KMS-11 (cell line): ENCODE data around the gene SEC14L6.

Experiments used
- H2AFZ ChIP-seq: fragments of 200-600 bp; sonication (generic); 2 replicates; pipeline ENCODE4 v1.6.1; 2016; ENCODE audit warnings: antibody characterized with exemption, mixed run types, low read depth
- H3K27ac ChIP-seq: fragments of 200-600 bp; sonication (generic); 2 replicates; pipeline ENCODE4 v1.6.1; 2016; ENCODE audit warnings: mild to moderate bottlenecking, mixed run types
- H3K27me3 ChIP-seq: fragments of 200-600 bp; sonication (generic); 2 replicates; pipeline ENCODE4 v1.6.1; 2017; ENCODE audit warnings: mild to moderate bottlenecking, low read depth, mixed run types, moderate library complexity; ENCODE audit not compliant: insufficient read depth
- H3K36me3 ChIP-seq: fragments of 200-600 bp; sonication (generic); 2 replicates; pipeline ENCODE4 v1.6.1; 2017; ENCODE audit warnings: mild to moderate bottlenecking, mixed run types; ENCODE audit not compliant: insufficient read depth
- H3K4me1 ChIP-seq: fragments of 200-600 bp; sonication (generic); 2 replicates; pipeline ENCODE4 v1.6.1; 2016; ENCODE audit warnings: mild to moderate bottlenecking, low read depth, mixed run types; ENCODE audit not compliant: poor library complexity, severe bottlenecking
- H3K4me2 ChIP-seq: fragments of 200-600 bp; sonication (generic); 2 replicates; pipeline ENCODE4 v1.7.0; 2016; ENCODE audit warnings: mild to moderate bottlenecking, mixed run types
- H3K4me3 ChIP-seq: fragments of 200-600 bp; sonication (generic); IDR thresholded peaks from 2 replicates; pipeline ENCODE4 v1.6.1; 2017; ENCODE audit warnings: low read depth, low read length, mixed read lengths; ENCODE audit not compliant: insufficient read depth
- H3K79me2 ChIP-seq: fragments of 200-600 bp; sonication (generic); 2 replicates; pipeline ENCODE4 v1.6.1; 2016; ENCODE audit warnings: low read depth, mixed run types; ENCODE audit not compliant: insufficient read depth
- H3K9ac ChIP-seq: fragments of 200-600 bp; sonication (generic); 2 replicates; pipeline ENCODE4 v1.6.1; 2016; ENCODE audit warnings: mild to moderate bottlenecking, mixed run types
- H4K20me1 ChIP-seq: fragments of 200-600 bp; sonication (generic); 2 replicates; pipeline ENCODE4 v1.6.1; 2016; ENCODE audit warnings: mild to moderate bottlenecking, mixed run types; ENCODE audit not compliant: insufficient read depth
- CTCF ChIP-seq: fragments of 200-600 bp; sonication (generic); conservative IDR thresholded peaks from 2 replicates; pipeline ENCODE4 v1.6.1; 2017; ENCODE audit warnings: low read depth, mild to moderate bottlenecking, antibody characterized with exemption, low read length, moderate library complexity, mixed read lengths

SEC14L6 gene

GRCh38 chr22:30500628-30501027 is 45.9 kb downstream of the SEC14L6 start:
- Histone ChIP-seq H3K27ac (no peak overlapping the region), H3K4me3 (no peak overlapping the region), H4K20me1 (no peaks in the 10 kb centered on the region), H3K79me2 (no peaks in the 10 kb centered on the region), H3K36me3 (no peaks in the 10 kb centered on the region), H3K9ac (no peak overlapping the region), H3K4me1 (no peaks in the 10 kb centered on the region), H2AFZ (no peak overlapping the region), H3K4me2 (no peak overlapping the region), H3K27me3 (peaks cover 20% of the 10 kb centered on the region; the same call in 1 of the 2 replicates)
- no peak for TF ChIP-seq CTCF

DNA sequence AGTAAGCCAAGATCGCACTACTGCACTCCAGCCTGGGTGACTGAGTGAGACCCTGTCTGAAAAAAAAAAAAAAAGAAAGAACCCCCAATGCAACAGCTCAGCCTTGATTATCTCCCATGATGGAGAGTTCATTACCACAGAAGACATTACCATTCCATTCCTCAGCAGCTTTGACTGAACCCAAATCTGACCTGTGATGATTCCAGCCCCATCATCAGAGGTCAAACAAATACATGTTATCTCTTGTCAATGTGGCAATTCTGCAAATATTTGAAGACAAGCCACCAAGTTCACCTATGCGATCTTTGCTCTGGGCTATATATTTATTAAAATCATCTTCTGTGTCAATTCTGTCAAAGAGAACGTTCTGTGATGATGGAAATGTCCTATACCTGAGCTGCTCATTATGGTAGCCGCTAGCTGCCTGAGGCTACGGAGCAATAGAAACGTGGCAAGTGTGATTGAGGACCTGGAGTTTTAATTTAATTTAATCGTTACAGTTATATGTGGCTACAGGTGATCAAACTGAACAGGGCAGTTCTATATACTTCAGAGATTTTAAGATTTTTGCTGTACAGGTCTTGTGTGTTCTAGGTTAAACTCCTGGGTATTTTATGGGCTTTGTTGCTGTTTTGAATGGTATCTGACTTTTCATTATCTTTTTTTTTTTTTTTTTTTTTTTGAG is 48.9 kb downstream of the SEC14L6 start:
- no peak for TF ChIP-seq CTCF
- H3K4me2 ChIP-seq: no peak overlapping the region

DNA sequence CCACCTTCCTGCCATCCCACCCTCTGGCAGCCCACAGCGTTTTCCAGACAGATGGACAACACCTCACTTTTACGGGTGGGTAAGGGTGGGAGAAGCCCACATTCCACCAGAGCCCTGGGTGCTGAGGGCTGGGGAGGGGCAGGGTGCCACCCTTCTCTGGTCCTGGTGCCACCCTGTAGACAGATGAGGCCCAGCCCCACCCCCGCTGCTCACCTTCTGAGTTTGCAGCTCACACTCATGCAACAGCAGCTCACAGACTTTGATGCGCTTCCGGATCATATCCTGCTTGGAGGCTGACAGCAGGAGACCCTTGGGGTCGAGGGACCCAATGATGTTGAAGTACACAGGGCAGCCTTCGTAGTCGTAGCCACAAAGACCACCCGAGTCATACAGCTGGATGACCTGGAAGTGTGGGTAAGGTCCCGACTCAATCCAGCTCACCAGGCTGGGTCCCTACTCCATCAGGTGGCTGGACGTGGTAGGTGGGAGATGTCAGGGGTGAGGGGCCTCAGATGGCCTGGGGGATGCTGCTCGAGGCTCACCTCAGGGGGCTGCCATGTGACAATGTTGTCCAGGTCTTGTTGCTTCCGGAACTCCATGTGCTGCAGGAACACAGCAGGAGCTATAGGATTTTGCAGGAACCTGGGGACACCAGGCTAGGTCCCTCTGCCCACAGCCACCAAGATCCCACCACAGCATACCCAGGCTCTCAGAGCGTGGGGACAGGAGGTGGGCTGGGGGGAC is 51.3 kb downstream of the SEC14L6 start:
- H3K4me3 ChIP-seq: no peak overlapping the region
- no peaks in the 10 kb centered on the region for H3K79me2 ChIP-seq
- no peak overlapping the region for H2AFZ ChIP-seq
- no peak overlapping the region for H3K27ac ChIP-seq
- H3K9ac ChIP-seq: no peak overlapping the region
- TF ChIP-seq CTCF: no peak
- H3K27me3 ChIP-seq: peaks cover 57% of the 10 kb centered on the region
- H3K4me1 ChIP-seq: no peaks in the 10 kb centered on the region
- H3K36me3 ChIP-seq: no peaks in the 10 kb centered on the region
- no peaks in the 10 kb centered on the region for H4K20me1 ChIP-seq
- no peak overlapping the region for H3K4me2 ChIP-seq

More for the DNA sequence above, 48.9 kb downstream of the SEC14L6 start:
- Histone ChIP-seq H3K27ac (no peak overlapping the region), H3K4me1 (no peaks in the 10 kb centered on the region), H2AFZ (no peak overlapping the region), H3K27me3 (peaks cover 40% of the 10 kb centered on the region), H3K79me2 (no peaks in the 10 kb centered on the region), H3K9ac (no peak overlapping the region), H3K36me3 (no peaks in the 10 kb centered on the region), H3K4me3 (no peak overlapping the region), H4K20me1 (no peaks in the 10 kb centered on the region)

DNA sequence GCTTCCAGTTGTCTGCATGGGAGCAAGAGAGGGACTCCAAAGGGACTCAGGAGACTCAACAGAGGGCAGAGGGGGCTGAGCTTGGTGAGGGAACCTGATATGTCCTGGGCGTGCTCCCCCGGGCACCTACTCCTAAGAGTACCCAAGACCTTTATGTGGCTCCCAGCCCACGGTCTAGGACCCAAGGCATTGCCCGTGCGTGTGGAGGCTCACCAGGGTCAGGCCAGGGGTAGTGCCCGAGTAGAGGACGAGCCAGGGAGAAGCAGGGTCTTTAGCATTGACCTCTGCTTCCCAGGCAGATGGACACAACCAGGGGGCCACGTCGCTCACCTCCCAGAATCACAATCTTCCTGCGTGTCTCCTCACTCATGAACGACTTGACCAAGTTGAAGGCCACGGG is 54.4 kb downstream of the SEC14L6 start:
- Histone ChIP-seq H3K27me3 (peaks cover 66% of the 10 kb centered on the region), H3K4me3 (no peak overlapping the region), H2AFZ (no peak overlapping the region), H3K27ac (no peak overlapping the region), H4K20me1 (no peaks in the 10 kb centered on the region), H3K36me3 (no peaks in the 10 kb centered on the region), H3K4me1 (no peaks in the 10 kb centered on the region), H3K79me2 (no peaks in the 10 kb centered on the region), H3K4me2 (no peak overlapping the region), H3K9ac (no peak overlapping the region)
- TF ChIP-seq CTCF: no peak
